HL-60 (cell line): ENCODE data around the gene KCNK5.

Experiments
- GABPA ChIP-seq: IDR thresholded peaks from 2 replicates; pipeline ENCODE4 v1.6.1; 2012; ENCODE audit warnings: low read depth
- POLR2AphosphoS5 ChIP-seq: IDR thresholded peaks from 2 replicates; pipeline ENCODE4 v1.6.1; 2012; ENCODE audit warnings: low read depth
- TF ChIP-seq, protein P1 (sequence below): IDR thresholded peaks from 2 replicates; pipeline ENCODE4 v1.6.1; 2012; ENCODE audit warnings: low read depth; ENCODE audit not compliant: insufficient replicate concordance
- TF ChIP-seq, protein P2 (sequence below): IDR thresholded peaks from one replicate; pipeline ENCODE4 v1.5.1; 2011; ENCODE audit warnings: low read length, control low read depth, inconsistent platforms; ENCODE audit not compliant: insufficient read depth

- TF ChIP-seq, protein P1, sequence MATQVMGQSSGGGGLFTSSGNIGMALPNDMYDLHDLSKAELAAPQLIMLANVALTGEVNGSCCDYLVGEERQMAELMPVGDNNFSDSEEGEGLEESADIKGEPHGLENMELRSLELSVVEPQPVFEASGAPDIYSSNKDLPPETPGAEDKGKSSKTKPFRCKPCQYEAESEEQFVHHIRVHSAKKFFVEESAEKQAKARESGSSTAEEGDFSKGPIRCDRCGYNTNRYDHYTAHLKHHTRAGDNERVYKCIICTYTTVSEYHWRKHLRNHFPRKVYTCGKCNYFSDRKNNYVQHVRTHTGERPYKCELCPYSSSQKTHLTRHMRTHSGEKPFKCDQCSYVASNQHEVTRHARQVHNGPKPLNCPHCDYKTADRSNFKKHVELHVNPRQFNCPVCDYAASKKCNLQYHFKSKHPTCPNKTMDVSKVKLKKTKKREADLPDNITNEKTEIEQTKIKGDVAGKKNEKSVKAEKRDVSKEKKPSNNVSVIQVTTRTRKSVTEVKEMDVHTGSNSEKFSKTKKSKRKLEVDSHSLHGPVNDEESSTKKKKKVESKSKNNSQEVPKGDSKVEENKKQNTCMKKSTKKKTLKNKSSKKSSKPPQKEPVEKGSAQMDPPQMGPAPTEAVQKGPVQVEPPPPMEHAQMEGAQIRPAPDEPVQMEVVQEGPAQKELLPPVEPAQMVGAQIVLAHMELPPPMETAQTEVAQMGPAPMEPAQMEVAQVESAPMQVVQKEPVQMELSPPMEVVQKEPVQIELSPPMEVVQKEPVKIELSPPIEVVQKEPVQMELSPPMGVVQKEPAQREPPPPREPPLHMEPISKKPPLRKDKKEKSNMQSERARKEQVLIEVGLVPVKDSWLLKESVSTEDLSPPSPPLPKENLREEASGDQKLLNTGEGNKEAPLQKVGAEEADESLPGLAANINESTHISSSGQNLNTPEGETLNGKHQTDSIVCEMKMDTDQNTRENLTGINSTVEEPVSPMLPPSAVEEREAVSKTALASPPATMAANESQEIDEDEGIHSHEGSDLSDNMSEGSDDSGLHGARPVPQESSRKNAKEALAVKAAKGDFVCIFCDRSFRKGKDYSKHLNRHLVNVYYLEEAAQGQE = no peak
- TF ChIP-seq, protein P2, sequence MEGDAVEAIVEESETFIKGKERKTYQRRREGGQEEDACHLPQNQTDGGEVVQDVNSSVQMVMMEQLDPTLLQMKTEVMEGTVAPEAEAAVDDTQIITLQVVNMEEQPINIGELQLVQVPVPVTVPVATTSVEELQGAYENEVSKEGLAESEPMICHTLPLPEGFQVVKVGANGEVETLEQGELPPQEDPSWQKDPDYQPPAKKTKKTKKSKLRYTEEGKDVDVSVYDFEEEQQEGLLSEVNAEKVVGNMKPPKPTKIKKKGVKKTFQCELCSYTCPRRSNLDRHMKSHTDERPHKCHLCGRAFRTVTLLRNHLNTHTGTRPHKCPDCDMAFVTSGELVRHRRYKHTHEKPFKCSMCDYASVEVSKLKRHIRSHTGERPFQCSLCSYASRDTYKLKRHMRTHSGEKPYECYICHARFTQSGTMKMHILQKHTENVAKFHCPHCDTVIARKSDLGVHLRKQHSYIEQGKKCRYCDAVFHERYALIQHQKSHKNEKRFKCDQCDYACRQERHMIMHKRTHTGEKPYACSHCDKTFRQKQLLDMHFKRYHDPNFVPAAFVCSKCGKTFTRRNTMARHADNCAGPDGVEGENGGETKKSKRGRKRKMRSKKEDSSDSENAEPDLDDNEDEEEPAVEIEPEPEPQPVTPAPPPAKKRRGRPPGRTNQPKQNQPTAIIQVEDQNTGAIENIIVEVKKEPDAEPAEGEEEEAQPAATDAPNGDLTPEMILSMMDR = no peak
- no peak for TF ChIP-seq POLR2AphosphoS5
- TF ChIP-seq GABPA = no peak
Observed at GRCh38 chr6:39263303-39264037, 34.2 kb upstream of the KCNK5 start.
